ENCODE measurements around the gene S100P. TPM values are rescaled to one million over a fixed set of nuclear protein-coding genes. Genes with fewer than 3 reads are reported as not detected.

The S100P gene
- polyA plus RNA-seq, 3 donors from 2014 or later: 1.5 TPM; not detected in 2

GRCh38 chr4:6695660-6696610, 2.3 kb downstream of the S100P start:
- DNase-seq: peak; percentile 64 to 73 (median 71)
- Mint-ChIP-seq H3K4me3 (peak overlapping the region; percentile 54 to 86 (median 76)), H3K27ac (peak overlapping the region; percentile 84 to 98 (median 97)), H3K9me3 (no peaks in the 10 kb centered on the region), H3K36me3 (peaks cover 0 to 13% (median 4%) of the 10 kb centered on the region in 3 donors), H3K27me3 (ENCODE audit: low read depth in 3 of 3) (peaks cover 0 to 5% (median 4%) of the 10 kb centered on the region in 3 donors), H3K4me1 (peaks cover 70 to 72% of the 10 kb centered on the region in 2 donors)

DNA sequence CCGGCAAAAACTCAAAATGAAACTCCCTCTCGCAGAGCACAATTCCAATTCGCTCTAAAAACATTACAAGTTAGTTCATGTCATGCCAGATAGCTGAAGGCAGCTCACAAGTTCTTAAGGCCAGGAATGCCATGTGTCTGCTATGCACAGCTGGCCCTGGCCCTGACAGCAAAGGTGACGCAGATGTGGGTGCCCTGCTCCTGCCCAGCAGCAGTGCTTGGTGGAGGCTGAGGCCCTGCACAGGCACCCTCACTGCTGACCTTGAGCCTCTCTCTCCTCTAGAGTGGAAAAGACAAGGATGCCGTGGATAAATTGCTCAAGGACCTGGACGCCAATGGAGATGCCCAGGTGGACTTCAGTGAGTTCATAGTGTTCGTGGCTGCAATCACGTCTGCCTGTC, 2.9 kb downstream of the S100P start:
- Mint-ChIP-seq H3K9me3 (no peaks in the 10 kb centered on the region), H3K4me3 (peak overlapping the region; percentile 54 to 81 (median 75)), H3K27me3 (ENCODE audit: low read depth in 3 of 3) (peaks cover 0 to 4% (median 4%) of the 10 kb centered on the region in 3 donors), H3K27ac (peak overlapping the region; percentile 84 to 98 (median 97)), H3K4me1 (peaks cover 65 to 67% of the 10 kb centered on the region in 2 donors), H3K36me3 (peaks cover 0 to 13% (median 4%) of the 10 kb centered on the region in 3 donors)
- DNase-seq: no peak

GRCh38 chr4:6697131-6697530, 3.5 kb downstream of the S100P start:
- peak overlapping the region in 3 of 5 donors; percentile 36 to 75 (median 39) for H3K4me3 Mint-ChIP-seq
- no peaks in the 10 kb centered on the region for H3K9me3 Mint-ChIP-seq
- peaks cover 63 to 66% of the 10 kb centered on the region in 2 donors for H3K4me1 Mint-ChIP-seq
- DNase-seq: no peak
- peak overlapping the region; percentile 84 to 98 (median 97) for H3K27ac Mint-ChIP-seq
- peaks cover 0 to 4% (median 3%) of the 10 kb centered on the region in 3 donors for H3K27me3 Mint-ChIP-seq (ENCODE audit: low read depth in 3 of 3)
- peaks cover 0 to 13% (median 4%) of the 10 kb centered on the region in 3 donors for H3K36me3 Mint-ChIP-seq

DNA sequence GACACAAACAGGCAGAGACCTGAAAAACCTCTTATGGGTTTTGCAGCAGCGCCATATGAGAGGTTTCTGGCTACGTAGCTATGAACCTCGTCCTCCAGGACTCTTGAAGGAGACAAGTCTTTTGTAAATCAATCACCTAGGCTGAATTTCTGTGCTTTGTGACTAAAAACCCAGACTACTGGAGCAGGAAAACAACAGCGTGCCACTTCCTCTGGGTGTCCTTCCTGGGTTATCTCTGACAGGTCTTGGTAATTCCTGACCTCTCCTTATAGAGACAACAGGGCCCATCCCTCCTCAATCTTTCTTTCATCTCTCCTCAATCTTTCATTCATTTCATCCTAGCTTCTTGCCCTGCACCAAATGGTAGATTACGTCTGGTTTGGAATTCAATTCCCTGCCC, 5.7 kb downstream of the S100P start:
- H3K36me3 Mint-ChIP-seq: peaks cover 7 to 22% (median 13%) of the 10 kb centered on the region in 3 donors
- H3K4me1 Mint-ChIP-seq: peaks cover 49 to 63% of the 10 kb centered on the region in 2 donors

GRCh38 chr4:6699903-6700302, 6.2 kb downstream of the S100P start:
- Mint-ChIP-seq H3K4me1 (peaks cover 48 to 63% of the 10 kb centered on the region in 2 donors), H3K4me3 (no peak overlapping the region), H3K27ac (peak overlapping the region in 4 of 6 donors; percentile 60 to 98 (median 81)), H3K9me3 (no peaks in the 10 kb centered on the region), H3K36me3 (peaks cover 7 to 25% (median 18%) of the 10 kb centered on the region in 3 donors), H3K27me3 (ENCODE audit: low read depth in 3 of 3) (peaks cover 0 to 4% (median 1%) of the 10 kb centered on the region in 3 donors)
- no peak for DNase-seq

More for the DNA sequence above, 5.7 kb downstream of the S100P start:
- Mint-ChIP-seq H3K4me3 (no peak overlapping the region), H3K27ac (peak overlapping the region in 5 of 6 donors; percentile 60 to 98 (median 80)), H3K27me3 (ENCODE audit: low read depth in 3 of 3) (peaks cover 0 to 4% (median 1%) of the 10 kb centered on the region in 3 donors), H3K9me3 (no peaks in the 10 kb centered on the region)
- no peak for DNase-seq

DNA sequence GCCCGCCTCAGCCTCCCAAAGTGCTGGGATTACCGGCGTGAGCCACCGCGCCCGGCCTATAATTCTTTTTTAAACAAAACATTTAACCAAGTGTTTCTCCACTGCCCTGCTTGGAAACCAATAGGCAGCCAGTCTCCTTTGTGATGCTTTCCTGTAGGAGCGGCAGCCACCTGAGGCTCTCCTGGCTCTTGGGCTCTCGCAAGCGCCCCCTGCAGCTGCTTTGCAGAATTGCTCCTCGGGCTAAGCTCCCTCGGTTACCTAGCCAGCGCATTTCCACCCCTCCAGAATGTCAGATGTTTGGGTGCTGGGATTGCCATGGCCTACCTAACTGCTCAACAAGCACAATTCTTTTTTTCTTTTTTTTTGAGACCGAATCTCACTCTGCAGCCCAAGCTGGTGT, 7.7 kb downstream of the S100P start:
- H3K36me3 Mint-ChIP-seq: peaks cover 7 to 33% (median 19%) of the 10 kb centered on the region in 3 donors
- H3K27ac Mint-ChIP-seq: no peak overlapping the region
- peaks cover 46 to 63% of the 10 kb centered on the region in 2 donors for H3K4me1 Mint-ChIP-seq
- DNase-seq: peak in 2 of 3 donors; percentile 27 to 30
- H3K9me3 Mint-ChIP-seq: no peaks in the 10 kb centered on the region
- peaks cover 0 to 1% (median 0%) of the 10 kb centered on the region in 3 donors for H3K27me3 Mint-ChIP-seq (ENCODE audit: low read depth in 3 of 3)
- no peak overlapping the region for H3K4me3 Mint-ChIP-seq

GRCh38 chr4:6702761-6703160, 9.1 kb downstream of the S100P start:
- H3K36me3 Mint-ChIP-seq: peaks cover 8 to 34% (median 20%) of the 10 kb centered on the region in 3 donors
- no peaks in the 10 kb centered on the region for H3K9me3 Mint-ChIP-seq
- no peak overlapping the region for H3K4me3 Mint-ChIP-seq
- H3K27ac Mint-ChIP-seq: peak overlapping the region in 1 of 6 donors; percentile 62
- H3K27me3 Mint-ChIP-seq (ENCODE audit: low read depth in 3 of 3): peaks cover 0 to 1% (median 0%) of the 10 kb centered on the region in 3 donors
- H3K4me1 Mint-ChIP-seq: peaks cover 50 to 66% of the 10 kb centered on the region in 2 donors
- no peak for DNase-seq

GRCh38 chr4:6703786-6704185, 10.1 kb downstream of the S100P start:
- Mint-ChIP-seq H3K36me3 (peaks cover 13 to 35% (median 21%) of the 10 kb centered on the region in 3 donors), H3K4me1 (peaks cover 56 to 70% of the 10 kb centered on the region in 2 donors), H3K4me3 (no peak overlapping the region), H3K27me3 (ENCODE audit: low read depth in 3 of 3) (peaks cover 0 to 1% (median 0%) of the 10 kb centered on the region in 3 donors), H3K9me3 (no peaks in the 10 kb centered on the region), H3K27ac (peak overlapping the region in 3 of 6 donors; percentile 41 to 67 (median 54))
- no peak for DNase-seq

DNA sequence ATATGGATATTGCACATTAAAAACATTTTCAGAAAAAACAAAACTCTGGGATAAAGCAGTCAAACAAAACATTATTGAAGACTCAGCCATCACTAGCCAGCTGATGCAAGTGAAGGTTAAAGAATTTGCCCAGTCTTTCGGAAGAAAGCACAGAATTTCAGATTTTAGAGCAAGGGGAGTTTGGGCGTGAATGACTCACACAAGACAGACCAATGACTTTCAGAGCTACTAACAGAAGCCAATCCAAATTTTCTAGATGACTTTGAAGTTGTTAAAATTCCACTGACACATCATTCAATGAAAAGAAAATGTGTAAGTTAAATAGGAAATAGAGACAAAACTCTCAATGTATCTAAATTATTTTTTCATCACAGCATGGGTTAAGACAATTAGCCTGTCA, 12.0 kb downstream of the S100P start:
- Mint-ChIP-seq H3K27ac (peak overlapping the region in 2 of 6 donors; percentile 43 to 53), H3K4me3 (peak overlapping the region in 1 of 5 donors; percentile 54), H3K4me1 (peaks cover 66 to 82% of the 10 kb centered on the region in 2 donors), H3K9me3 (no peaks in the 10 kb centered on the region), H3K27me3 (ENCODE audit: low read depth in 3 of 3) (peaks cover 6 to 9% (median 8%) of the 10 kb centered on the region in 3 donors), H3K36me3 (peaks cover 13 to 32% (median 21%) of the 10 kb centered on the region in 3 donors)
- no peak for DNase-seq

DNA sequence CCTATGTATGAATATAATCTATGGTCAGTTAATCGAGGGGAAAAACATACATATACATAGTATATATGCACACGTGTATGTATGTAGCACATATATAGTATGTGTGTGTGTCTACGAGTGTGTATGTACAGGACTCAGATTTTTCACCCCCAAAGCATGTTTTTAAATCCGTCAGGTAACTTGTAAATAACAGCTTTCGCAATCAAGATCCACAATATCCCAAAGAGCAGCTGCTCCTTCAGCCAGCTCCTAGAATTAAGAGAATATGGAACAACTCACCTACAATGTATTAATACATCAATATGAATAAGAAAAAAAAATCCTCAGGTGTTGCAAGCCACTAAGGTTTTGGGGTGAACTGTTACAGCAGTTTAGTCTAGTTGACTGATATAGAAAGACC, 12.5 kb downstream of the S100P start:
- H3K27ac Mint-ChIP-seq: peak overlapping the region; percentile 11 to 84 (median 58)
- no peak for DNase-seq
- H3K4me1 Mint-ChIP-seq: peaks cover 68 to 84% of the 10 kb centered on the region in 2 donors
- no peaks in the 10 kb centered on the region for H3K9me3 Mint-ChIP-seq
- H3K36me3 Mint-ChIP-seq: peaks cover 13 to 30% (median 21%) of the 10 kb centered on the region in 3 donors
- H3K27me3 Mint-ChIP-seq (ENCODE audit: low read depth in 3 of 3): peaks cover 6 to 9% (median 8%) of the 10 kb centered on the region in 3 donors
- peak overlapping the region in 4 of 5 donors; percentile 7 to 55 (median 30) for H3K4me3 Mint-ChIP-seq

DNA sequence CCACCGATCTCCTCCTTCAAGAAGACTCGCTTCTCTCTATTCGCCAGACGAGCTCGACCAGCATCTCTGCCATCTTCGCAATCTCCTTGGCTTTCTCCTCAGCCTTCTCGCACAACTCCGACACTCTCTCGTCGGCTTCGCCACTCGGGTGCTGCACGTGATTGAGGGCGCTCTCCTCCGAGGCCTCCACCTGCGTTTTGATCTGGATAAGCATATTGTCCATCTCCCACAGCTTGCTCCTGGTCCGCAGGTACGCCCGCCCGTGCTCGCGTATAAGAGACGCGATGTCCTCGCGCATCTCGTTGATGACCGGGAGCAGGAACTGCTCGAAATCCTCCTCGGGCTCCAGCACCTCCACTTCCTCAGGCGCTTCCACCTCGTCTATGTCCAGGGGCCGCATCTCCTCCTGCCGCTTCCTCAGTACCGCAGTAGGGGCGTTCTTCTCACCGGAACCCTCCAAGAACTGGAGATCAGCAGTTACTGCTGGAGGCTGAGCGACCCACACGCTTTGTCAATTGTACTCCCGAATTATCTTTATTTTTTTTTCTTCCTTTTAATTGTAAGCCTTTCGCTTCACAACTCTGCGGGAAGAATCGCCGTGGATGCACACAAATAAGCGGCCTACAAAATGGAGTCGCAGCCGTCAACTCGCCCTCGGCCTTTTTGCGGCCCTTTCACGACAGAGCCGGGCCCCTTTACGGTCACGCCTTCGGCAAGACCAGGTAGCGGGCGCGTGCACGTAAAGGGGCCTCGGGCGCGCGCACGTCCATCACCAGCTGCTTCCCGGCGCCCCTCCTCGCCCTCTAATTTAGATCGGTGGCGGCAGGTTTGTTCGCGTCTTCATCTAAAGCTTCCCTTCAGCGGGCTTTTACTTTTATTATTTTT, 15.8 kb downstream of the S100P start, which contains the start of gene MRFAP1L1:
Gene MRFAP1L1, minus strand, starts transcription at position 636 of the 885 bp plus-strand sequence. Its CDS starts 236 bp downstream, at position 400.
- Mint-ChIP-seq H3K27ac (peak within 1 kb of the TSS; percentile 98 to 99 (median 98)), H3K27me3 (ENCODE audit: low read depth in 3 of 3) (peaks cover 6 to 8% (median 8%) of the 10 kb centered on the region in 3 donors), H3K9me3 (no peaks in the 10 kb centered on the region), H3K4me1 (peaks cover 61 to 64% of the 10 kb centered on the region in 2 donors), H3K4me3 (peak within 1 kb of the TSS; percentile 97 to 99 (median 98)), H3K36me3 (peaks cover 6 to 21% (median 11%) of the 10 kb centered on the region in 3 donors)
- peak; percentile 96 to 97 (median 97) for DNase-seq

- Mint-ChIP-seq H3K27me3 (ENCODE audit: low read depth in 3 of 3) (peaks cover 6 to 8% (median 8%) of the 10 kb centered on the region in 3 donors), H3K4me3 (peak overlapping the region; percentile 97 to 99 (median 98)), H3K9me3 (no peaks in the 10 kb centered on the region), H3K36me3 (peaks cover 6 to 14% (median 6%) of the 10 kb centered on the region in 3 donors), H3K4me1 (peaks cover 58 to 63% of the 10 kb centered on the region in 2 donors), H3K27ac (peak overlapping the region; percentile 98 to 99 (median 98))
- no peak for DNase-seq
Measured at GRCh38 chr4:6710282-6710681, 16.6 kb downstream of the S100P start.

Data from immature natural killer cell (primary cell).